DMS79 treated with DMSO at 0.1 percent for 48 hours (cell line): ENCODE data around the gene CYSTM1.

Source experiments
- DNase-seq: peaks from one replicate; lab custom pipeline; 2025; lab: John Stamatoyannopoulos, UW

Gene CYSTM1, protein sequence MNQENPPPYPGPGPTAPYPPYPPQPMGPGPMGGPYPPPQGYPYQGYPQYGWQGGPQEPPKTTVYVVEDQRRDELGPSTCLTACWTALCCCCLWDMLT

DNA sequence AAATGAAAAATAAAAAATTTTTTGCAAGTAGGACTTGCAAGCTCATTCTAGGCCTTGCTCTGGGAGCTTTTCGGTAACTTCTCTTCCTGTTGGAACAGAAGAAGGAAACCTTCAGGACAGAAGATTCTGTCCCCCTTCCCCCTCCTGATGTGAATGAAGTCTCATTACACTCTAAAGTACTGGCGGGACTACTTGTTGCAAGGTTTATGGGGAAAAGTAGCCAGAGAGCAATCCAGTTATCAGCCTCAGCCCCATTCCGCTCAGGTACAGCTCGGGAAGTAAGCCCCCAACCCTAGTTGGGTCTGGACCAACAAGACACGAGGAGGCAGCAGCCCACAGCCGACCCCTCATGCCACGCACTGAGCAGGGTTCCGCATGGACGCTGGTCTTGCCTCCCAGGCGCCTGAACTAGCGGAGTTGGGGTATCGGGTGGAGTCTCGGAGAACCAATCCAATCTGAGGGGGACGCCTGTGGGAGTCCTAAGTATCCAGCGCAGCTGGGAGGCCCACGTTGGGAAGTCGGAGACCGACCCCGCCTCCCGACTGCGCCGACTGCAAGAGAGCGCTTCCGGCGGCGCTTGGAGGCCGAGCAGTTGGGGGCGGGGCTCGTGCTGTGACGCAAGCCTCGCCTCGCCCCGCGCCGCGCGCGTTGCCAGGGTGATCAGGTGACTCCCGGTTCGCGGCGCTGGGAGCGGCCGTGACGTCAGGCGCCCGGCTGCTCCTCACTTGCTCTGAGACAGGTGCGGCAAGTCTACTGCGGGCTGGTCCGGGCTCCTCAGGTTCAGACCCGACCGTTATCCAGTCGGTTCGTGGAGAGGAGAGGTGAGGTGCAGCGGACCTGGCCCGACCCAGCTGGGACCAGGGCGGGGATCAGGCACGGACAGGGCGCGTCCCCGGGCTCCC is at the start of gene CYSTM1:
TSS of gene CYSTM1 (plus strand) at position 724 of the 902 bp plus-strand sequence. CDS start 19,278 bp downstream, outside the sequence.
- DNase-seq, result peak; percentile 59

DNA sequence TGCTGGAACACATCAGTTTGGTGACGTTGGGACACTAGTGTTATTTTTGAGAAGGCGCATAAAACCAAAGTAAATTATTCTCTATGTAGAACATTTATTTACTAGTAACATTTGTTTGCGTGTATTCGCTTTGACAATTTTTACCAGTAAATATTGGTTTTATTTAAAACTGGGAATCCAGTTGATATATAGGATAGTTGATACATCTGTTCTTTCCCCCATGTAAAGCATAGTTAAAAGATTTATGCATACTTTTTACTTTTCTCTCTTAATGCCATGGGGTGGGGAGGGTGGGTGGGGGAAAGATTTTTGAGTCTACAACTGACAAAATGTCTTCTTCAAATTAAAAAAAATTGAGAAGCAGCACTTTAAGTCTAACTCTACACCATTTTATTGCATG is 49.4 kb upstream of the CYSTM1 start, which contains the start of gene IGIP:
TSS of gene IGIP (plus strand) at position 301 of the 400 bp plus-strand sequence. CDS start 2,540 bp downstream, outside the sequence.
- DNase-seq, result no peak

DNA sequence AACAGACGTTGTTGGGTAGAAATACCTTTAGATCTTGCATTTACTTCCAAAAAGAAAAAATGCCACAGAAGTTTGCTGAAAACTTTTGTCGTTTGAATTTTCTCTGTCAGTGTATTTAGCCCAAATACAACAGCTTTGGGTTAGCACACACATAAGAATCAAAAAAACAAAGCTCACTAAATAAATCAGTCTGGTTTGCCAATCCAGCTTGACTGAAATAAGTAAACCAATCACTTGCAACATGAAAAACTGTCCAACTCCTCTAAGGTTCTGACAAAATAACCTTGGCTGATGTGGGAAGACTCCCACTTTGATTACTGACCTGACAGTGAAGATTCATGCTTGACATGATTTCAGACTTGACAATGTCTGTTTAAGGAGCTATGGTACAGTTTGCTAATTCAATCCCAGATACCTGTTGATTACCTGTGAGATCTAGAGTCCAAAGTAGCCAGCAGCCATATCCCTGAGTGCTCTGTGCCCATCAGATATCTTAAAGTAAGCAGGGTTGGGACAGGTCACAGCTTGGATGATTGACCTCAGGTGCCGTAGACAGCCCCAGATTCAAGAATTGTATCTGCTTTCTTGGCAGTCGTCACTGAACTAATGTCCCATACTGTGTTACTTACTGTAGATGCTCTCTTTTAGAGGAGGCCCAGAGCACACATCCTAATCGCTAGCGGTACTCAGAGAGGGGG is 48.5 kb upstream of the CYSTM1 start:
- no peak for DNase-seq

DNA sequence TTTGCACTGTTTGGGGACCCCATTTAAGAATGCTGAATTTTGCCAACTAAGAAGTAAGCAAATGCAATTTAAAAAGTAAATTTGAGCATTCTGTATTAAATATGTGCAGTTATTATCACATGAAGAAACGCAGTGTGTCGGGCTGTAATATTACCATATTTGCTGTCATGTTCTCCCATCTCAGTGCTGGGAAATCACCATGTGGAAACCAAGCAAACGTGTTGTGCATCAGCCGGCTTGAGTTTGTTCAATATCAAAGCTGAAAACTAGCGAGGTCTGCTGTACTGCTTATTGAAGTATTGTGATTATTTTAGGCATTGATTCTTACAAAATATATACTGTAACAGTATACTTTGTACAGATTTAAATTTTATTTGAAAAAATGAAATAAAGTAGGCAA is 46.6 kb upstream of the CYSTM1 start:
- DNase-seq, result no peak

DNA sequence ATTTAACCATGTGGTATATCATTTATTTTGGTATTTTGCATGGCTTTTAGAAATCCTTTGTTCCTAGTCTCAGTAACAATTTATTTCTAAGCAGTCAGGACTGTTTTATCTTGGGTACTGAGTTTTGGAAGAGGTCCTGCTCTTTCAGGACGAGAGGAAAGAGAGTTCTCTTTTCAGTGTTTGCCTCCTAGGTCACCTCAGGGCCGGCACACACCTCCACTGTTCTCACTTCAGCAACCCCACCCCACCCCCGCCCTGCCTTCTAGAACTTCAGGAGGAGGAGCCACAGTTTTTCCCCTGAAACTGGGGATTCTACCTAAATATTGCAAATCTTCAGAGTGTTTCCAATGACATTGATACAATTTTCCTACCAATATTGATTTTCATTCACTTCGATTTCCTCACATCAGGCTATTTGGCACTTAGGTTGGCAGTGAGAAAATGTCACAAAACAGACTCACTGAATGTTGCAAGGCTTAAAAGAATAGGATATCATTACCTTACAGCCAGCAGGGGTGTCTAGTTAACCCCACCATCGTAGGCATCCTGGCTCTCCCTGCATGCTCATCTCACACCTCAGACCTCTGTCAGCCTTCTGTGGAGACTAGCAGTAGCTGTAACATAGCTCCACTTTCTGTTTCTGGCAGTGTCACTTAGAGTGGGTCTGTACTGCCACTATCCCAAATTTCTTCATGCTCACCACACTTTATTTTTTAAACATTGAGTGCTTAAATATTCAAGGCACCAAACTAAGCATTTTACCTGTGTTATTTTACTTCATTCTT is 43.8 kb upstream of the CYSTM1 start:
- DNase-seq, result no peak

DNA sequence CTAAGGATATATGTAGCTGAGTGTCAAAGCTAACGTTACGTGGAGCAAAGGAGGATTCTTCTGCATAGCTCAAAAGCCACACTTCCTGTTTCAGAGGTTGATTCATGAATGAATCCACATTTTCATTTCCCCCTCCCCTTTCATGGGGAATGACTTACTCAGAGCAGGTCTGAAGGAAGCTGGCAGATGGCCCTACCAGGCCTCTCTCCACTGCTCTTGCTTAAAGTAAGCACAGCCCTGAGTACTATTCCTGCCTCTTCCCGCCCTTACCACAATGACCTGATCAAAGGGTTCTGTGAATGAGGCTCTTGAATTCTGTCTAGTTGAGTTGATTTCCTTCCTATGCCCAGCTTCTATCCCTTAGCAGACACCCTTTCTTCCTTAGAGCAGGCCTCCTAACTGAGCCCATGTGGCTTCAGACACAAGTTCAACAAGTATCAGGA is 43.0 kb upstream of the CYSTM1 start:
- DNase-seq, result no peak

DNA sequence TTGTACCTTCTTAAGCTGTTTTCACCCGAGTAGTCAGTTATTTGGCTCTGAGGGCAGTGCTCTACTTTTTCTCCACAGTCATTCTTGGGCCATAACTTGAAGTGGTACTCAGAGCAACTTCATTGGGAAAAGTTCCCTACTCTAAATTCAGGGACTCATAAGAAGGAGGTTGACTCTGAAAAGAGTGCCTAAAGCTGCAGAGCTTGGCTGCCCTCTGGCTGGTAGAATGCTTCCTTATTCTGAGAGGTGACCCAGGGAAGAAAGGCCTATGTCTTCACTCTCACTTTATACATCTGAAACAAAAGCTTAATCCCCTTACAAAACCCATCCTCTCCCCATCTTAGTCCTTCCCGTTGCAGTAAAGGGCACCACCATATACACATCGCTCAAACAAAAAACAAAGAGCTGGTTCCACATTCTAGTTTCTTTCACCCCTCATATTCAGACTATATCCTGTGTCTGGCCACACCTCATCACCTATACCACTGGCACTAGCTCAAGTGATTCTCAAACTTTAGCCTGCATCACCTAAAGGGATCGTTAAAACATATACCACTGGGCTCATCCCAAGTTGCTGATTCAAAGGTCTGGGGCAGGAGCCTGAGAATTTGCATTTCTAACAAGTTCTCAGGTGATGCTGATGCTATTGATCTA is 41.3 kb upstream of the CYSTM1 start:
- DNase-seq, result no peak

DNA sequence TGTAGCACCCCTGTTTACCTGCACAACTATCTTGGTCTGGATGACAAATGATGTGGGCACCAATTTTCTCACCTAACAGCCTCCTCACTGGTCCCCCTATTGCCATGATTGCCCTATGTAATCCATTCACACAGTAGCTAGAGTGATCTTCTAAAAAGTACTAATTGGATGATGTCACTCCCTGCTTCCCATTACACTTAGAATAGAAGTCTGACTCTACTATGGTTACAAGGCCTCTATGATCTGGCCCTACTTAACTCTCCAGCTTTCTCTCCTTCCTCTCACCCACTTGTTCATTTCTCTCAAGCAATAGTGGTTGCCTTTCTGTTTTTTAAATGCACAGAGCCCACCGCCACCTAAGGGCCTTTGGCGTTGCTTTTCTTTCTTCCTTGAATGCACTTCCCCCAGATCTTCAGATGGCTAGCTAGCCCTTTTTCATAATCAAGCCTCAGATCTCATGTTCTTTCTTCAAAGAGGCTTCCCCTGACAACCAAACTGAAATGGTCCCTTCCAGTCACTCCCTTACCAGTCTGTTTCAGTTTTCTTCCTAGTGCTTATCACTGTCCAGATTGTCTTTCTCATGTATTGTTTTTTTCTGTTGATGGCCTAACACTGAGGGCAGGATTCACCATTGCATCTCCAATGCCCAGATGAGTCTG is 40.6 kb upstream of the CYSTM1 start:
- DNase-seq, result no peak

DNA sequence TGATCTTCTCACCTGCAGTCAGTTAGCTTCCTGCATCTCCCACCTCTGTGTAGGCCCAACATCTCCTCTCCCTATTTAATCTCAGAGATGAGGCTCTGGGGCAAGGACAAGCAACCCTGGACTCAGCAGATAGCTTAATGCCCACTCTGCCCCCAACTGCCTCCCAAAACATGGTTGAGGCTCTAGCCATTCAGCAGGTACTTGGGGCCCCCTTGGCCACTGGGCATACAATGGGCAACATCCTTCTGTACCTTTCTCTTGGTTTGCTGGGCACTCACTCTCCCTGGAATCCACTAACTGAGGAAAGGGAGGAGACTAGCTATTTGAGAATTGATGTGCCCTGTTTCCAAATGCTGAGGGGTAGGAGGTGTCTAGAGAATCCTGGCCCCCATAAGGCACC is 39.9 kb upstream of the CYSTM1 start:
- no peak for DNase-seq

DNA sequence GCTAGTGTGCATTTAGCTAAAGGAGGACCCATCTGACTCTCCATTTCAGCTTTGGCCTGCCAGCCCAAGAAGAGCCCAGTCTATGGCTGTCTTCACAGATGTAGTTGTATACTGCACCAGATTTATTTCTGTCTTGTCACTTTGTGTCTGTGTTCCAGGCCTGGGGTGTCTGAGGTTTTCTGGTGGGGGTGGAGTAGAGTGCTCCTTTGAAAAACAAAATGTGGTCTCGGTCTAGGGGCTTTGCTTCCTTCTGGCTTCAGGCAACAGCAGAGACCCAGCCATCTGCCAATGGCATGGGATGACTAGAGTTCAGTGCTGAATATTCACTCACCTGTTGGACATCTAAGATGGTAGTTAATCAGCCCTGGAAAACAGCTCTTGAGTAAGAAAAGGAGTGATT is 38.4 kb upstream of the CYSTM1 start:
- DNase-seq, result no peak

DNA sequence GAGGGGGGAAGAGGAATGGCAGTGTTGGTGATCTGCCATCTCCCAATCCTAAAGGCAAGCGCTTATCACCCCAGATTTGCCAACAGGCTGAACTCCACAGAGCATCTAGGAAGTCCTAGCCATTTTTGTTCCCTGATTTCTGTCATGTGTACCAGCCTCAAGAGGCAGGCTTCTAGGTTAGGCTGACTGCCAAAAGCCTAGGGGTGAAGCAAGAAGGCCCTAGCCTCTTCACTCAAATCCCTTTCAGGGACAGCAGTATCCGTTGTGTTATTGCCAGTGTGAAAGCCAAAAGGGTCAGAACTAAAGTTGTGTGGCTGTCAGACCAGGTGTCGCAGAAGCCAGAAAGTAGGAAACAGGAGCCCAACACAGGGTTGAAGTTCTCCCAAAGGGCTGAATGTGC is 34.6 kb upstream of the CYSTM1 start:
- DNase-seq, result no peak

DNA sequence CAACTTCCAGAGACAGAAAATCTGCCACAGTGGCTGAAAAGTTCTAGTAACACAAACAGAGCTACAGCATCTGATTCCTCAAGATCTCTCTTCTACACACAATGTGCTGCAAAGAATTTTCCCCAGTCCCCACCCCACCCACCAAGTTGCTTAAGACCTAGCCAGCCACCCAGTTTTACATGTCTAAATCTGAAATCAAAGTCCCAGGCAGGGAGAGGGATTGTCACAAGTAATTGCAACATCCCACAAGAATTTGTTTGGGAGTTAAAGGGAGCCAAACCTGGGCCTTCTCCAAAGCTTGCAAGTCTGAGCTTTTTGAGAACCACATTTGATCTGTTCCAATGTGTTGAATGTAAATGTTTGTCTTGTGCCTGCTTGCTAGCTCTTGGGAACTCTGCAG is 33.7 kb upstream of the CYSTM1 start:
- DNase-seq, result no peak

DNA sequence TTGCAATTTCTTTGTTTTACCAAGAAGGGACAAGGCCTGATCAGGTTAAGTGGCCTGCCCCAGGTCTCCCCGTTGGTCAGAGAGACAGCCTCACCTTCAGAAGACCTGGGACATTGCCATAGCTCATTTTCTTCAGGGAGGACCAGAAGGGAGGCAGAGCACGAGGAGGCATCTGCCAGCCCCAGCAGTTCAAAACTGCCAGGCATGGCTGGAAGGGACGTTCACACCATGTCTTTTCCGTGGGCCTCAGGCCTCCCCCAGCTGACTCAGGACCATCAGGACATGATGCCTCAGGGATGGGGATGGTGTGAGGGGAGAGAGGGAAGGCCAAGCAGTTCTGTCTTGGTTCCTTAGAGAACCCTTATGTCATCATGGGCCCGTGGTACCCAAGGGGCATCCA is 32.7 kb upstream of the CYSTM1 start:
- DNase-seq, result no peak

DNA sequence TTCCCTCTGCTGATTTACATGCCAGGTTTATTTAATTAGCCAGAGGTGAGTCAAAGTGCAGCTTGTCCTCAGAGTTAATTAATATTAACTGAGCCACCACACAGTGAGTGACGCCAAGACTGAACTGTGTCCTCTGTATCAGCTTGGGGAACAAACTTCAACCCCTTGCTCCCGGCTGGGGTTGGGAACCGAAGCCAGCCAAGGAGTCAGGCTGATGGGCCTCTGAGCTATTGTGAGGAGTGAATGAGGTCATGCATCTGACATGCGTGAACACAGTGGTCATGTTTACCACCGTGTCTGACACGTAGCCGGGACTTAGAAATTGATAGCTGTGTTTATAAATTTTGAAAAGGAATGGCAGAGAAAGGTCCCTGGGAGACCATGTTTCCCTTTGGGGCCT is 32.1 kb upstream of the CYSTM1 start:
- no peak for DNase-seq

DNA sequence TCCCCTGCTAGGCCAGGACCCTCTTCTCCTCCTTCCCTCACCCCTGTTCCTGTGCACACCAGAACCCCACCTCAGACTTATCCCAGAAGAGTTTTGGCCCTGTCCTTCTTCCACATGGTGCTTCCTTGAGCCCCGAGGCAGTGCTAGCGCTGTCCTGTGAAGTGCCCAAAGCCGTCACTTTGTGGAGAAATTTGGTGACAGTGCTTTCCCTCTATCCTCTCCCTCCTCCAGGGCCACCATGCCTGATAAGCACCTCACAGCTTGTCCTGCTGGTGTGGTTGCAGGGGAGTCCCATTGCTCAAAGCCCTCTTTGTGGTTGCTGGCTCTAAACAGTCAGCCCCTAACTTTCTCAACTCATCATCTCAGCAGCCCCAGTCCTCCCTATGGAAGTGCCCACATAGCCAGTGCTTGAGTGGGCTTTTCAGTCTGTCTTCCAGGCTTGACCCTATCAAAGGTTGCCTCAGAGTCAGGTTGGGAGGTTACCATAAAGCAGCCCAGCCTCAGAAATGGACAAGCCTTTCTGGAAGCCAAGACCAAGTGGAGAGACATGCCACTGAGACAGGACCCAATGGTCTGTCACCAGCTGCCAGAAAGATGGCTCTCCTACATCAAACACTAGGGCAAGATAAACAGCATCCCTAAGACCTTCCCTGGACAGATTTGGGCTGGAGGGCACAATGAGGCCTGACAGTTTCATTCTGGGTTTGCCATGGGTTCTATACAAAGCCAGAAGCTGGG is 31.3 kb upstream of the CYSTM1 start:
- no peak for DNase-seq

DNA sequence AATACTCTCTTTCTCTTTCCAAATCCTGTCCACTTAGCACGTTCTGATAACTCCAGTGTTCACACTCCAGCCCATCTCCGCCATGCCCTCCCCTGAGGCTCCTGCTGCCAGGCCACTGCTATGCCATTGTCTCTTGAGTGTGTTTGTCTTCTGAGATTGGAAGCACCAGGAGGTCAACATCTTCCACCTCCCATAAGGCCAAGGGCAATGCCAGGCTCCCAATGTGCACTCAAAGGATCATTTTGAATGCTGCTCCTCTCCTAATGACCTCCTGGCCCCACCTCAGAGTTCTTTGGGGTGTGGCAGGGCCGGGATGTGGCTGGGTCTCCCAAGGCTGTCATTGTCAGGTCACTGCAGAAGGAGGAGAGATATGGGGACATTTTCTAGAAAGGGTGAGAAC is 29.7 kb upstream of the CYSTM1 start:
- no peak for DNase-seq

DNA sequence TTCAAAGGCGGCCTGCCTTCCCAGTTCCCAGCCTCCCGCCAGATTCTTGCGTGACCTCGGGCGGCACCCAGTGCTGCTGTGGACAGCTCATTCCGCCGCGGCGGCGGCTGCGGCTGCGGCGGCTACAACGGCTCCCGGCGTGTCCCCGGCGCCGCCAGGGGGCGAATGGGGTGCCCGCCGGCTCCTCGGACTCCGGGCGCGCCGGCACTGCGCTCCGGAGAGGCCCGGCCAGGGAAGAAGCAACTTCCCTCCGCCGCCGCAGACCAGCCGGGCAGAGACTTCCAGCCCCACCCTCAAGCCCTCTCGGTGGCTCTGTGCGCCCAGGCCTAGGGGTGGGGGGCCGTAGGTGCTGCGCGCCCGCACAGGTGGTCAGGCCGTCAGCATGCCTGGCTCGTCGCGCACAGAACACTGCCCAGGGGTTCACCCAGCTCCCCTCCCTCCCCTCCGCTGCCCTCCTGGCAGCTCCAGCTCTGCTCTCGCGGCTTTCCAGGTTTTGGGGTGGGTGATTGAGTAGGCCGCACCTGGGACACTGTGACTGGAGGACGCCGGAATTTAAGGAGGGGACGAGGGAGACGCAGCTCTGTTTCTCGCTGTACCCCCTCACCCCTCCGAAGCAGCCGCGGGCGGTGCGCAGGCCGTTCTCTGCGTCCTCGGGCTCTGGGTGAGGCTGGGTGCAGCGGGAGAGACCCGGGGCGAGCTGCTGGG is 29.0 kb upstream of the CYSTM1 start:
- DNase-seq, result no peak

DNA sequence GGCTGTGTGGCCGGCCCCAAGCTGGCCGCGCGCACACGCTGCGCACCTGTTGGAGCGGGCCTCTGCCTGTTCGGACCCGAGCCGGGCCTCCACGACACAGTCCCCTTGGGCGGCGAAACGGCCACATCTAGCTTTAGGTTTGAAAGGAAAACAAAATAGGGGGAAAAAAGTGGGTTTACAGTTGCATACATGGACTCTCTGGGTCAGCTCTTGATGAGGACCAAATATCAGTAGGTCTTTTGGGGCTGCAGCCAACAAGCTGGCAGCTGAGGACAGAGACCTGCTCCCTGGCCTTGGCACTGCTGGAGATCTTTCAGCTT is 28.5 kb upstream of the CYSTM1 start:
- DNase-seq, result no peak

DNA sequence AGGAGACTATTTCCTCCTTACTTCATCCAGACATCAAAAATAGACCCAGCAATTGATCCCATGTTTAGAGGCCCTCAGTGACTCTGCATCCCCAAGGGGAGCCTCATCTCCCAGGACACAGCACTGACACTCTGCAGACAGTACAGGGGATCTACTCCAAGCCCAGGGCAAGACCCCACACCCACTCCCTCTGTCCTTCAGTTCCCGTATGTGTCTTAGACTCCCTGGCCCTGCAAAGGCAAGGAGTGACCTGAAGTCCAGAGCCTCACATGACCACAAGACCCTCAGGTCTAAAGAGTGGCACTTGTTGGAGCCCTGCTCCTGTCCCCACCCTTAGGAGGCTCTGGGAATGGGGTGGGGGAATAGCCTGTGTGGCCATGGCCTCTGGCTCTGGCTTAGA is 27.5 kb upstream of the CYSTM1 start:
- DNase-seq, result no peak

DNA sequence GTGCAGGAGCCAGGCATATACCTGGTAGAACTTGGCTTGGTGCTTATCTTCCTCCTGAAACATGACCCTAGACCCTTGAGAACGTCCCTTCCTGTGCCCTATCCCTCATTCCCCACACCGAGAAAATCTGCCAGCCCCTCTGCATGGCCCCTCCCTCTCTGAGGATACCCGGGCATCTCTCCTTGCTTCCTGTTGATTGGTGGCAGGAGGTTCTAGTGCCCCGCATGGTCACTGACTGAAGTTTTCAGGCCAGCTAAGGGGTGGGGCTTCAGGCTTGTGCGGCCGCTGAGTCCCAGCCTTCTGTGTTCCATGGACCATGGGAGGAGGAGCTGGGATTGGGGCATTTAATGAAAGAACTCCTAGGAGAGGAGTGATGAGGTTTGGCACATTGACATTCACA is 26.5 kb upstream of the CYSTM1 start:
- DNase-seq, result no peak
